NOMO-1 treated with dmso at 0.1 percent for 144 hours (cell line): ENCODE data around the gene MYO15A.

Experiments
- DNase-seq: peaks from one replicate; lab custom pipeline; 2025; ENCODE audit not compliant: unreplicated experiment; lab: John Stamatoyannopoulos, UW

MYO15A gene

GRCh38 chr17:18182978-18183333, 74.4 kb downstream of the MYO15A start:
- peak; percentile 84 for DNase-seq

GRCh38 chr17:18183334-18184142, 75.0 kb downstream of the MYO15A start, which contains the start of gene ALKBH5:
TSS of gene ALKBH5 (plus strand) at chr17:18183828. CDS start at chr17:18184244, 416 bp downstream.
- peak; percentile 99 for DNase-seq

GRCh38 chr17:18184143-18185031, 75.8 kb downstream of the MYO15A start:
- DNase-seq: peak; percentile 31

- DNase-seq: no peak
Observed at GRCh38 chr17:18185391-18185790, 76.8 kb downstream of the MYO15A start.

- no peak for DNase-seq
Observed at GRCh38 chr17:18185832-18186626, 77.5 kb downstream of the MYO15A start.

- no peak for DNase-seq
Observed at GRCh38 chr17:18186627-18186982, 78.0 kb downstream of the MYO15A start.

- DNase-seq: no peak
Observed at GRCh38 chr17:18187226-18187625, 78.7 kb downstream of the MYO15A start.

- no peak for DNase-seq
Observed at GRCh38 chr17:18187821-18188761, 79.5 kb downstream of the MYO15A start.

GRCh38 chr17:18190628-18191235, 82.2 kb downstream of the MYO15A start:
- DNase-seq: no peak

GRCh38 chr17:18191236-18191667, 82.7 kb downstream of the MYO15A start:
- no peak for DNase-seq

- no peak for DNase-seq
Observed at GRCh38 chr17:18191967-18192366, 83.4 kb downstream of the MYO15A start.

GRCh38 chr17:18194394-18194793, 85.8 kb downstream of the MYO15A start:
- no peak for DNase-seq

GRCh38 chr17:18194804-18195203, 86.2 kb downstream of the MYO15A start:
- no peak for DNase-seq

GRCh38 chr17:18195246-18195645, 86.7 kb downstream of the MYO15A start:
- no peak for DNase-seq

- no peak for DNase-seq
Observed at GRCh38 chr17:18197535-18198194, 89.1 kb downstream of the MYO15A start.

- no peak for DNase-seq
Observed at GRCh38 chr17:18198530-18198929, 90.0 kb downstream of the MYO15A start.

GRCh38 chr17:18201108-18201507, 92.6 kb downstream of the MYO15A start:
- no peak for DNase-seq

GRCh38 chr17:18203308-18203707, 94.8 kb downstream of the MYO15A start:
- no peak for DNase-seq

GRCh38 chr17:18205861-18206260, 97.3 kb downstream of the MYO15A start:
- DNase-seq: no peak
